ENCODE measurements around the gene TSPAN15.

The TSPAN15 gene

DNA sequence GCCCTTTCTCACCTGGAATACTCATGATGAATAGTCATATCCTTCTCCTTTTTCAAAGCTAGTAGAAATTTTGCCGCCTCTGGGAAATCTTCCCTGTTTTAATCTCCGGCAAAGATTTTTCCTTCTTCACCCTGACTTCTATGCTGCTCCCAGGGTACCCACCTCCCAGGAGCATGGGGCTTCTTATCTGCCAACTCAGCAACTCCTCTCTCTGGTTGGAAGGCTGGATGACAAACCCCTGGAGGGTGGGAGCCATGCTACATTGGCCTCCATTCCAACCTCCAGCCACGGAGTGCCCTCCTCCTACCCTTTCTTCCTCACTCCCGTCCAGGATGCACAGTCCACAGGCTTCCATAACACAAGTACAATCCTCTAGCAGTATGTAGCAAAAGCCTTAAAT, 102.1 kb downstream of the TSPAN15 start:
- no peak for DNase-seq (ENCODE audit: low spot score)

- no peak for DNase-seq (ENCODE audit: low spot score)
Observed at GRCh38 chr10:69554611-69555010, 103.3 kb downstream of the TSPAN15 start.

All from globus pallidus (tissue), 1 donor.